Skeletal muscle tissue (tissue), 4 donors: ENCODE measurements around the gene MAP4K4. TPM values are rescaled to one million over a fixed set of nuclear protein-coding genes. Genes with fewer than 3 reads are reported as not detected.

Experiments used
- H3K27ac ChIP-seq: one replicate; pipeline ENCODE4 v1.7.0; 2013; ENCODE audit warnings: mild to moderate bottlenecking, low read depth, low read length, inconsistent platforms
- H3K27me3 ChIP-seq, 3 donors: one replicate each; pipeline ENCODE4 v1.7.0; 2013; ENCODE audit warnings: low read length in 3 of 3; ENCODE audit not compliant: control insufficient read depth in 3 of 3, insufficient read depth in 3 of 3
- H3K36me3 ChIP-seq, 3 donors: one replicate each; pipeline ENCODE4 v1.7.0; 2013; ENCODE audit warnings: low read length in 3 of 3; ENCODE audit not compliant: control insufficient read depth in 3 of 3, insufficient read depth in 3 of 3
- H3K4me1 ChIP-seq, 3 donors: one replicate each; pipeline ENCODE4 v1.7.0; 2013; ENCODE audit warnings: low read length in 3 of 3, mild to moderate bottlenecking in 3 of 3; ENCODE audit not compliant: control insufficient read depth in 3 of 3, insufficient read depth in 3 of 3
- H3K4me3 ChIP-seq, 3 donors: one replicate each; pipeline ENCODE4 v1.7.0; 2013; ENCODE audit warnings: low read length in 3 of 3
- H3K9ac ChIP-seq, 3 donors: one replicate each; pipeline ENCODE4 v1.7.0; 2013; ENCODE audit warnings: low read length in 3 of 3, mild to moderate bottlenecking in 3 of 3, moderate library complexity in 2 of 3, low read depth in 1 of 3
- H3K9me3 ChIP-seq, 3 donors: one replicate each; pipeline ENCODE4 v1.7.0; 2013; ENCODE audit warnings: low read length in 3 of 3; ENCODE audit not compliant: control insufficient read depth in 3 of 3
- total RNA-seq: library from RNA; depleted of rRNA; stranded (reverse); fragments of >200 nt; gene quantifications from one replicate; pipeline ENCODE4 v1.2.3, GENCODE V29; 2014
- donor health status: Osteomylitis.

Gene MAP4K4
- total RNA-seq, 1 donor from 2014 or later: 77.2 TPM

- H3K9ac ChIP-seq: no peak overlapping the region
Observed at GRCh38 chr2:101720732-101721131, 23.2 kb downstream of the MAP4K4 start.

GRCh38 chr2:101722864-101723263 is 25.4 kb downstream of the MAP4K4 start:
- no peaks in the 10 kb centered on the region for H3K27me3 ChIP-seq
- no peak overlapping the region for H3K9ac ChIP-seq
- H3K4me1 ChIP-seq: peaks cover 5 to 8% (median 7%) of the 10 kb centered on the region in 3 donors
- no peak overlapping the region for H3K4me3 ChIP-seq
- no peaks in the 10 kb centered on the region for H3K36me3 ChIP-seq
- H3K27ac ChIP-seq: no peak overlapping the region
- no peaks in the 10 kb centered on the region for H3K9me3 ChIP-seq

More at GRCh38 chr2:101720732-101721131, 23.2 kb downstream of the MAP4K4 start:
- no peaks in the 10 kb centered on the region for H3K9me3 ChIP-seq
- H3K27me3 ChIP-seq: no peaks in the 10 kb centered on the region
- H3K4me1 ChIP-seq: peaks cover 5% of the 10 kb centered on the region in 3 donors
- no peak overlapping the region for H3K4me3 ChIP-seq
- H3K36me3 ChIP-seq: no peaks in the 10 kb centered on the region
- H3K27ac ChIP-seq: no peak overlapping the region

GRCh38 chr2:101723371-101724124 is 26.0 kb downstream of the MAP4K4 start:
- no peaks in the 10 kb centered on the region for H3K27me3 ChIP-seq
- no peak overlapping the region for H3K27ac ChIP-seq
- no peak overlapping the region for H3K4me3 ChIP-seq
- H3K9me3 ChIP-seq: no peaks in the 10 kb centered on the region
- H3K36me3 ChIP-seq: no peaks in the 10 kb centered on the region
- no peak overlapping the region for H3K9ac ChIP-seq
- H3K4me1 ChIP-seq: peaks cover 5 to 8% (median 7%) of the 10 kb centered on the region in 3 donors

GRCh38 chr2:101724125-101724474 is 26.6 kb downstream of the MAP4K4 start:
- no peaks in the 10 kb centered on the region for H3K9me3 ChIP-seq
- H3K27me3 ChIP-seq: no peaks in the 10 kb centered on the region
- H3K9ac ChIP-seq: no peak overlapping the region
- H3K4me1 ChIP-seq: peaks cover 2 to 7% (median 3%) of the 10 kb centered on the region in 3 donors
- no peak overlapping the region for H3K4me3 ChIP-seq
- no peak overlapping the region for H3K27ac ChIP-seq
- no peaks in the 10 kb centered on the region for H3K36me3 ChIP-seq

- Histone ChIP-seq H3K4me1 (peaks cover 4 to 7% (median 7%) of the 10 kb centered on the region in 3 donors), H3K36me3 (no peaks in the 10 kb centered on the region), H3K27me3 (no peaks in the 10 kb centered on the region), H3K9ac (no peak overlapping the region), H3K4me3 (no peak overlapping the region), H3K9me3 (no peaks in the 10 kb centered on the region), H3K27ac (no peak overlapping the region)
Observed at GRCh38 chr2:101725038-101725437, 27.5 kb downstream of the MAP4K4 start.

GRCh38 chr2:101725515-101726192 is 28.1 kb downstream of the MAP4K4 start:
- no peak overlapping the region for H3K27ac ChIP-seq
- no peaks in the 10 kb centered on the region for H3K36me3 ChIP-seq
- H3K9me3 ChIP-seq: no peaks in the 10 kb centered on the region
- peaks cover 7 to 11% (median 9%) of the 10 kb centered on the region in 3 donors for H3K4me1 ChIP-seq
- H3K9ac ChIP-seq: no peak overlapping the region
- no peaks in the 10 kb centered on the region for H3K27me3 ChIP-seq
- H3K4me3 ChIP-seq: no peak overlapping the region

GRCh38 chr2:101728865-101729264 is 31.4 kb downstream of the MAP4K4 start:
- peaks cover 19 to 26% (median 24%) of the 10 kb centered on the region in 3 donors for H3K4me1 ChIP-seq
- H3K9me3 ChIP-seq: no peaks in the 10 kb centered on the region
- H3K4me3 ChIP-seq: no peak overlapping the region
- H3K27me3 ChIP-seq: no peaks in the 10 kb centered on the region
- H3K9ac ChIP-seq: no peak overlapping the region
- H3K27ac ChIP-seq: no peak overlapping the region
- H3K36me3 ChIP-seq: no peaks in the 10 kb centered on the region

GRCh38 chr2:101729521-101730190 is 32.1 kb downstream of the MAP4K4 start:
- Histone ChIP-seq H3K36me3 (no peaks in the 10 kb centered on the region), H3K9ac (no peak overlapping the region), H3K4me3 (no peak overlapping the region), H3K4me1 (peaks cover 25 to 32% (median 29%) of the 10 kb centered on the region in 3 donors), H3K27me3 (no peaks in the 10 kb centered on the region), H3K27ac (no peak overlapping the region), H3K9me3 (no peaks in the 10 kb centered on the region)

- no peak overlapping the region for H3K27ac ChIP-seq
- H3K4me1 ChIP-seq: peaks cover 33 to 50% (median 41%) of the 10 kb centered on the region in 3 donors
- H3K27me3 ChIP-seq: no peaks in the 10 kb centered on the region
- H3K36me3 ChIP-seq: no peaks in the 10 kb centered on the region
- H3K9me3 ChIP-seq: no peaks in the 10 kb centered on the region
- no peak overlapping the region for H3K9ac ChIP-seq
- H3K4me3 ChIP-seq: no peak overlapping the region
Observed at GRCh38 chr2:101731221-101732054, 33.9 kb downstream of the MAP4K4 start.
